H1 (cell line): ENCODE measurements around the gene RTKN2. TPM values are rescaled to one million over a fixed set of nuclear protein-coding genes. Genes with fewer than 3 reads are reported as not detected.

ENCODE experiments used
- CTCF ChIA-PET: fragments of 300-600 bp; sonication (Branson Sonifier 250); formaldehyde crosslinking; loops from one replicate; lab custom pipeline; 2021; ENCODE audit not compliant: partially characterized antibody; lab: Charles Lee
- POLR2A ChIA-PET: fragments of 300-600 bp; sonication (Branson Sonifier 250); formaldehyde crosslinking; loops from one replicate; lab custom pipeline; 2021; ENCODE audit warnings: inconsistent platforms; ENCODE audit not compliant: partially characterized antibody; lab: Charles Lee
- DNase-seq, 2 experiments: peaks; one replicate each; pipeline versions ENCODE4 v3.0.0 to v3.0.0-alpha.2; 2010 to 2022; ENCODE audit warnings: low spot score in 2 of 2, low read depth in 1 of 2, mixed read lengths in 1 of 2
- FAIRE-seq: peaks from 2 replicates; lab custom pipeline; 2011; peaks lifted over from hg19 to GRCh38; lab: Jason Lieb, UNC
- H2AFZ ChIP-seq: 2 replicates; pipeline ENCODE4 v1.8.1; 2012; ENCODE audit warnings: low read length, inconsistent platforms
- H2AK5ac ChIP-seq: 2 replicates; pipeline ENCODE4 v1.6.1; 2013; ENCODE audit warnings: low read depth, low read length
- H2BK120ac ChIP-seq: replicated peaks from 2 replicates; pipeline ENCODE3; 2013; ENCODE audit warnings: low read depth, low read length, inconsistent platforms
- H2BK12ac ChIP-seq: 2 replicates; pipeline ENCODE4 v1.6.1; 2013; ENCODE audit warnings: low read depth, low read length
- H2BK15ac ChIP-seq: 2 replicates; pipeline ENCODE4 v1.6.1; 2013; ENCODE audit warnings: low read length
- H2BK20ac ChIP-seq: 2 replicates; pipeline ENCODE4 v1.6.1; 2013; ENCODE audit warnings: low read length
- H2BK5ac ChIP-seq: 2 replicates; pipeline ENCODE4 v1.6.1; 2013; ENCODE audit warnings: low read depth, low read length
- H3K14ac ChIP-seq: 2 replicates; pipeline ENCODE4 v1.6.1; 2013; ENCODE audit warnings: inconsistent platforms; ENCODE audit not compliant: insufficient read length
- H3K18ac ChIP-seq: 2 replicates; pipeline ENCODE4 v1.6.1; 2013; ENCODE audit warnings: low read length; ENCODE audit errors: extremely low read depth
- H3K23ac ChIP-seq: 2 replicates; pipeline ENCODE4 v1.6.1; 2013; ENCODE audit warnings: inconsistent platforms; ENCODE audit not compliant: insufficient read length
- H3K23me2 ChIP-seq: 2 replicates; pipeline ENCODE4 v1.6.1; 2013; ENCODE audit warnings: low read depth, low read length
- H3K27ac ChIP-seq: 2 replicates; pipeline ENCODE4 v1.6.1; 2011; ENCODE audit warnings: low read depth, low read length, inconsistent platforms
- H3K27me3 ChIP-seq, 4 experiments: replicated peaks in 1 of 4; 1 replicate in 1 of 4; 2 replicates in 3 of 4; pipeline versions ENCODE4 v1.6.1 to v1.8.1; 2011 to 2013; ENCODE audit warnings: low read length in 3 of 4, mild to moderate bottlenecking in 3 of 4, inconsistent platforms in 2 of 4, mixed read lengths in 2 of 4, moderate library complexity in 1 of 4; ENCODE audit not compliant: control insufficient read depth in 3 of 4, insufficient read depth in 3 of 4; ENCODE audit errors: extremely low read depth in 1 of 4
- H3K36me3 ChIP-seq, 4 experiments: 2 replicates each; pipeline versions ENCODE4 v1.6.1 to v1.8.1; 2011 to 2013; ENCODE audit warnings: mild to moderate bottlenecking in 4 of 4, low read length in 3 of 4, moderate library complexity in 2 of 4, control low read depth in 1 of 4, inconsistent platforms in 1 of 4; ENCODE audit not compliant: insufficient read depth in 4 of 4, control insufficient read depth in 2 of 4
- H3K4ac ChIP-seq: replicated peaks from 2 replicates; pipeline ENCODE3; 2013; ENCODE audit warnings: low read length, low read depth, mixed read lengths, inconsistent platforms; ENCODE audit not compliant: insufficient read length
- H3K4me1 ChIP-seq, 4 experiments: replicated peaks in 1 of 4; 1 replicate in 1 of 4; 2 replicates in 3 of 4; pipeline versions ENCODE4 v1.6.1 to v1.8.1; 2011 to 2013; ENCODE audit warnings: low read length in 3 of 4, inconsistent platforms in 2 of 4, mixed read lengths in 1 of 4; ENCODE audit not compliant: insufficient read depth in 4 of 4, control insufficient read depth in 3 of 4
- H3K4me2 ChIP-seq, 2 experiments: 2 replicates each; pipeline versions ENCODE4 v1.6.1 to v1.8.1; 2011 to 2013; ENCODE audit warnings: low read depth in 2 of 2, low read length in 2 of 2, control low read depth in 1 of 2, inconsistent platforms in 1 of 2, mild to moderate bottlenecking in 1 of 2; ENCODE audit not compliant: insufficient read depth in 1 of 2
- H3K4me3 ChIP-seq, 4 experiments: fragments of 200-600, 300-600 bp in 1 of 4; sonication (generic), shearing (Covaris generic), sonication (Bioruptor Twin) in 1 of 4; 2 replicates each; pipeline versions ENCODE4 v1.5.1 to v1.8.1; 2011 to 2016; ENCODE audit warnings: low read length in 4 of 4, low read depth in 3 of 4, control low read depth in 2 of 4, inconsistent platforms in 2 of 4, mild to moderate bottlenecking in 2 of 4, mixed read lengths in 1 of 4, moderate library complexity in 1 of 4; ENCODE audit not compliant: insufficient read depth in 2 of 4; ENCODE audit errors: extremely low read depth in 1 of 4
- H3K56ac ChIP-seq: replicated peaks from 2 replicates; pipeline ENCODE3; 2013; ENCODE audit warnings: low read depth, mild to moderate bottlenecking, mixed read lengths, low read length, inconsistent platforms; ENCODE audit not compliant: insufficient read length
- H3K79me1 ChIP-seq: 2 replicates; pipeline ENCODE4 v1.6.1; 2013; ENCODE audit warnings: low read depth, low read length, control low read depth
- H3K79me2 ChIP-seq, 2 experiments: 2 replicates each; pipeline versions ENCODE4 v1.6.1 to v1.8.1; 2012 to 2013; ENCODE audit warnings: low read length in 2 of 2, mild to moderate bottlenecking in 2 of 2, inconsistent platforms in 1 of 2; ENCODE audit not compliant: insufficient read depth in 2 of 2, control insufficient read depth in 1 of 2
- H3K9ac ChIP-seq, 4 experiments: replicated peaks in 1 of 4; 1 replicate in 1 of 4; 2 replicates in 3 of 4; pipeline versions ENCODE4 v1.6.1 to v1.8.1; 2011 to 2013; ENCODE audit warnings: low read depth in 3 of 4, low read length in 3 of 4, control low read depth in 2 of 4, mild to moderate bottlenecking in 2 of 4, moderate library complexity in 2 of 4, inconsistent platforms in 1 of 4; ENCODE audit errors: extremely low read depth in 1 of 4
- H3K9me3 ChIP-seq, 2 experiments: 2 replicates each; pipeline versions ENCODE4 v1.6.1 to v1.8.1; 2012 to 2013; ENCODE audit warnings: mild to moderate bottlenecking in 2 of 2, moderate library complexity in 2 of 2, control low read depth in 1 of 2, inconsistent platforms in 1 of 2, low read depth in 1 of 2, low read length in 1 of 2, mixed read lengths in 1 of 2; ENCODE audit not compliant: insufficient read depth in 2 of 2
- H4K20me1 ChIP-seq, 2 experiments: replicated peaks in 1 of 2; 2 replicates each; pipeline versions ENCODE3 to v1.8.1; 2011 to 2013; ENCODE audit warnings: inconsistent platforms in 2 of 2, low read length in 2 of 2, mild to moderate bottlenecking in 1 of 2; ENCODE audit not compliant: insufficient read depth in 2 of 2, control insufficient read depth in 1 of 2
- H4K5ac ChIP-seq: 2 replicates; pipeline ENCODE4 v1.6.1; 2013; ENCODE audit warnings: low read length, low read depth, mixed read lengths, inconsistent platforms; ENCODE audit not compliant: insufficient read length
- H4K8ac ChIP-seq: 2 replicates; pipeline ENCODE4 v1.8.0; 2013; ENCODE audit warnings: mild to moderate bottlenecking, moderate library complexity, low read length, inconsistent platforms; ENCODE audit not compliant: insufficient read depth; ENCODE audit errors: extremely low read depth
- H4K91ac ChIP-seq: replicated peaks from 2 replicates; pipeline ENCODE3; 2013; ENCODE audit warnings: low read length, mixed read lengths, inconsistent platforms; ENCODE audit not compliant: insufficient read length
- SP2 ChIP-seq: IDR thresholded peaks from 2 replicates; pipeline ENCODE4 v1.6.1; 2012; ENCODE audit warnings: mild to moderate bottlenecking, low read length, inconsistent platforms
- WGBS, 2 experiments: shearing (Covaris generic) in 1 of 2; methylation state at CpG; one replicate each; pipeline versions ENCODE4 v1.1.6 to v1.1.7; 2013 to 2015; ENCODE audit warnings: low lambda C conversion rate in 2 of 2, mixed read lengths in 2 of 2, inconsistent platforms in 1 of 2, low coverage in 1 of 2, missing lambda C conversion rate in 1 of 2; ENCODE audit not compliant: insufficient replicate concordance in 2 of 2, insufficient coverage in 1 of 2, insufficient read length in 1 of 2; ENCODE audit errors: extremely low coverage in 1 of 2, missing lambda C conversion rate in 1 of 2; 5-methylcytosine and 5-hydroxymethylcytosine counted together
- polyA plus RNA-seq, 7 experiments: library from polyadenylated mRNA; depleted of rRNA in 3 of 7; stranded (reverse) in 5 of 7; unstranded in 2 of 7; fragments of >200 nt in 5 of 7; fragments of 200-250 nt in 2 of 7; gene quantifications; 1 replicate in 5 of 7; 2 replicates in 1 of 7; 4 replicates in 1 of 7; pipeline versions ENCODE4 v1.2.1 to v1.2.3, GENCODE V29; 2011 to 2013; ENCODE audit warnings: missing spikeins in 2 of 7, mixed read lengths in 2 of 7
- total RNA-seq: library from RNA; stranded (reverse); fragmentation: NEBNext Ultra II Directional; extraction: Animal tissue kit (Norgen Biotek cat#: 25700); gene quantifications from 2 replicates; pipeline ENCODE4 v1.2.1, GENCODE V29; 2021

RTKN2 gene
- total and polyA plus RNA-seq, 2 of the 8 experiments (the other 6 are each of a cell fraction or from before 2014, with no cell fraction given): 5.1 to 24.6 TPM

- H4K8ac ChIP-seq: no peak overlapping the region
- no peak overlapping the region for H2BK15ac ChIP-seq
- peaks cover 1 to 6% of the 10 kb centered on the region in 2 experiments for H4K20me1 ChIP-seq
- no peaks in the 10 kb centered on the region for H3K36me3 ChIP-seq
- no peak overlapping the region for H3K18ac ChIP-seq
- no peak overlapping the region for H2AFZ ChIP-seq
- peaks cover 0 to 57% of the 10 kb centered on the region in 2 experiments; a peak in 2 of 4 replicates for H3K79me2 ChIP-seq
- H3K23me2 ChIP-seq: no peaks in the 10 kb centered on the region
- H3K14ac ChIP-seq: no peak overlapping the region
- H3K9me3 ChIP-seq: no peaks in the 10 kb centered on the region
- no peak for TF ChIP-seq SP2
- H3K4me1 ChIP-seq: 0 out of 7 replicates have a peak, but pooled peaks cover 0 to 2% (median 0%) of the 10 kb centered on the region in 4 experiments
- H3K27me3 ChIP-seq: no peaks in the 10 kb centered on the region
- no peak overlapping the region for H2BK12ac ChIP-seq
- H3K79me1 ChIP-seq: no peaks in the 10 kb centered on the region
- H4K5ac ChIP-seq: no peak overlapping the region
- no peak overlapping the region for H3K23ac ChIP-seq
- FAIRE-seq (no peak), DNase-seq (no peak)
- H2BK20ac ChIP-seq: no peak overlapping the region
- no peak overlapping the region for H3K4me2 ChIP-seq
- no peak overlapping the region for H2BK5ac ChIP-seq
- no peak overlapping the region for H3K56ac ChIP-seq
- POLR2A ChIA-PET: no interaction called here
- no peak overlapping the region for H2AK5ac ChIP-seq
- H2BK120ac ChIP-seq: no peak overlapping the region
- no peak overlapping the region for H3K4ac ChIP-seq
- CTCF ChIA-PET: no interaction called here
- H3K27ac ChIP-seq: no peak overlapping the region
- no peak overlapping the region for H3K4me3 ChIP-seq
- H3K9ac ChIP-seq: no peak overlapping the region
- H4K91ac ChIP-seq: no peak overlapping the region
- WGBS, 2 experiments: 93% methylated on average over 5 of the region's 5 CpGs; no CpG with 5 or more reads in 1 of the 2 experiments
Observed at GRCh38 chr10:62250594-62251198, 17.9 kb downstream of the RTKN2 start.
